ENCODE results near the gene EFL1.

DNA sequence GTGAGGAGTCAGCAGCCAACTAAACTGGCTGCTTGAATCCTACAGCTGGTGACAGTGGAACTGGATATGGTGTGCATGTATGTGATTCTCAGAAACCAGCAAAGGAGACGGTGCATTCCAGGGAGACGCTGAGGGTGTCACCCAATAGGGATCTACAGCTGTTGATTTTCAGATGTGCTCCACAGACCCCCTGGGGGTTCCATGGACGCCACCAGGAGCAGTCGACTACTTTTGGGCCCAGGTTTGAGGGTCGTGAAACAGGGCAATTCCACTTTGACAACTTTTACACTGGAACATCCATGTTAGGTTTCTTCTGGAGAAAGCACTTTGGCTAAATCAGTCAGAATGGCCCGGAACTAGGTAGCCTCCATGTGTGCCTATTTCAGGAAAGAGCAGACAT, 145.2 kb downstream of the EFL1 start:
- TF ChIP-seq POLR2A (IDR thresholded peaks at IDR 0.05; ENCODE audit: low read depth, low read length) (no peak), MAFK (IDR thresholded peaks at IDR 0.05; ENCODE audit: low read depth, low read length) (no peak), MAZ (IDR thresholded peaks at IDR 0.05; ENCODE audit: borderline replicate concordance, low read depth, low read length) (no peak), RAD21 (IDR thresholded peaks at IDR 0.05; ENCODE audit: low read length) (no peak), CEBPB (IDR thresholded peaks at IDR 0.05; ENCODE audit: low read depth, low read length) (no peak), USF2 (IDR thresholded peaks at IDR 0.05; ENCODE audit: low read depth, low read length) (no peak), CHD1 (IDR thresholded peaks at IDR 0.05; ENCODE audit: low read depth, low read length) (no peak), SMC3 (IDR thresholded peaks at IDR 0.05; ENCODE audit: low read depth, low read length) (no peak)
- TF ChIP-seq, protein P1, sequence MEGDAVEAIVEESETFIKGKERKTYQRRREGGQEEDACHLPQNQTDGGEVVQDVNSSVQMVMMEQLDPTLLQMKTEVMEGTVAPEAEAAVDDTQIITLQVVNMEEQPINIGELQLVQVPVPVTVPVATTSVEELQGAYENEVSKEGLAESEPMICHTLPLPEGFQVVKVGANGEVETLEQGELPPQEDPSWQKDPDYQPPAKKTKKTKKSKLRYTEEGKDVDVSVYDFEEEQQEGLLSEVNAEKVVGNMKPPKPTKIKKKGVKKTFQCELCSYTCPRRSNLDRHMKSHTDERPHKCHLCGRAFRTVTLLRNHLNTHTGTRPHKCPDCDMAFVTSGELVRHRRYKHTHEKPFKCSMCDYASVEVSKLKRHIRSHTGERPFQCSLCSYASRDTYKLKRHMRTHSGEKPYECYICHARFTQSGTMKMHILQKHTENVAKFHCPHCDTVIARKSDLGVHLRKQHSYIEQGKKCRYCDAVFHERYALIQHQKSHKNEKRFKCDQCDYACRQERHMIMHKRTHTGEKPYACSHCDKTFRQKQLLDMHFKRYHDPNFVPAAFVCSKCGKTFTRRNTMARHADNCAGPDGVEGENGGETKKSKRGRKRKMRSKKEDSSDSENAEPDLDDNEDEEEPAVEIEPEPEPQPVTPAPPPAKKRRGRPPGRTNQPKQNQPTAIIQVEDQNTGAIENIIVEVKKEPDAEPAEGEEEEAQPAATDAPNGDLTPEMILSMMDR (conservative IDR thresholded peaks at IDR 0.05; ENCODE audit: low read depth, low read length): no peak
